GM23338 (cell line): ENCODE measurements around the gene GFPT2.

Experiments
- CREB1 ChIP-seq: fragments of 250-450 bp; sonication (Bioruptor Pico); IDR thresholded peaks from 2 replicates; pipeline ENCODE4 v1.5.0; 2020; ENCODE audit warnings: low read depth, mild to moderate bottlenecking, moderate library complexity
- CTCF ChIP-seq, 2 experiments: fragments of 200-600 bp in 1 of 2; sonication (generic) in 1 of 2; conservative IDR thresholded peaks; 2 replicates each; pipeline versions ENCODE4 v1.5.1 to v1.6.1; 2016 to 2017; ENCODE audit warnings: antibody characterized with exemption in 2 of 2, low read depth in 2 of 2, mild to moderate bottlenecking in 2 of 2, moderate library complexity in 1 of 2
- EZH2phosphoT487 ChIP-seq: fragments of 200-600 bp; sonication (generic); IDR thresholded peaks from one replicate; pipeline ENCODE4 v1.8.1; 2018; ENCODE audit warnings: antibody characterized with exemption; ENCODE audit not compliant: unreplicated experiment
- POLR2AphosphoS5 ChIP-seq: IDR thresholded peaks from 2 replicates; pipeline ENCODE4 v1.6.1; 2016; ENCODE audit warnings: antibody characterized with exemption, low read depth
- REST ChIP-seq: IDR thresholded peaks from one replicate; pipeline ENCODE4 v1.6.1; 2018; ENCODE audit warnings: antibody characterized with exemption; ENCODE audit not compliant: unreplicated experiment
- ZNF331 ChIP-seq: fragments of 250-450 bp; sonication (Bioruptor Pico); IDR thresholded peaks from 2 replicates; pipeline ENCODE4 v1.5.0; 2020; ENCODE audit warnings: low read depth, mild to moderate bottlenecking, moderate library complexity

GRCh38 chr5:180377556-180378197 lies 24.5 kb upstream of the GFPT2 start:
- TF ChIP-seq CTCF (conservative IDR thresholded peaks at IDR 0.05; ENCODE audit: low read depth in 2 of 2) (no peak), POLR2AphosphoS5 (no peak), EZH2phosphoT487 (no peak), REST (no peak), CREB1 (no peak), ZNF331 (CRISPR knock-in tag) (no peak)
